Testis (tissue), 3 donors: ENCODE data around the gene SIRT6. TPM values are rescaled to one million over a fixed set of nuclear protein-coding genes. Genes with fewer than 3 reads are reported as not detected.
"Not testable (repeated sequence)": the region's sequence is repeated elsewhere in the genome, so short reads cannot be mapped to it uniquely, and the experiment has no call there.

Experiments used
- DNase-seq: peaks from one replicate; pipeline ENCODE4 v3.0.0-alpha.2; 2019
- H3K27ac ChIP-seq, 2 donors: fragments of 200-600 bp; sonication (generic); one replicate each; pipeline ENCODE4 v1.5.1; 2019
- H3K27me3 ChIP-seq: fragments of 200-600 bp; sonication (generic); one replicate; pipeline ENCODE4 v1.5.1; 2019
- H3K36me3 ChIP-seq: fragments of 200-600 bp; sonication (generic); one replicate; pipeline ENCODE4 v1.5.1; 2017; ENCODE audit warnings: low read depth; ENCODE audit errors: missing control alignments
- H3K4me1 ChIP-seq: fragments of 200-600 bp; sonication (generic); one replicate; pipeline ENCODE4 v1.5.1; 2019
- H3K4me3 ChIP-seq, 2 donors: fragments of 200-600 bp; sonication (generic); one replicate each; pipeline ENCODE4 v1.5.1; 2017 to 2019
- H3K9me3 ChIP-seq: fragments of 200-600 bp; sonication (generic); one replicate; pipeline ENCODE4 v1.5.1; 2017
- POLR2A ChIP-seq: fragments of 450-650 bp; IDR thresholded peaks from one replicate; pipeline ENCODE4 v1.6.1; 2017; ENCODE audit warnings: antibody characterized with exemption, mild to moderate bottlenecking, moderate library complexity
- WGBS, 2 donors: methylation state at CpG; one replicate each; pipeline ENCODE4 v1.1.5; 2018; 5-methylcytosine and 5-hydroxymethylcytosine counted together
- intact Hi-C: fragments of 100-400 bp; cut with DNase I; formaldehyde crosslinking; loops from one replicate; pipeline ENCODE4 v1.15.1; 2023; ENCODE audit warnings: low total_unique reads
- polyA plus RNA-seq: library from polyadenylated mRNA; stranded (reverse); fragments of 350-450 nt; fragmentation: Illumina TruSeq; extraction: RNeasy Lipid Tissue Mini Kit (QIAGEN cat#74804); gene quantifications from one replicate; pipeline ENCODE4 v1.2.3, GENCODE V29; 2014; ENCODE audit warnings: low read depth, low replicate concordance; ENCODE audit not compliant: insufficient read depth
- small RNA-seq, 2 donors: library from RNA; depleted of rRNA; stranded (forward); fragments of <200 nt; gene quantifications; one replicate each; pipeline ENCODE3, GENCODE V24; 2016
- total RNA-seq, 2 donors: library from RNA; depleted of rRNA; stranded (reverse); fragments of >200 nt; gene quantifications; one replicate each; pipeline ENCODE4 v1.2.3, GENCODE V29; 2016
- TF ChIP-seq, protein P1 (sequence below), 3 experiments: fragments of 450-650 bp in 2 of 3; fragments of 200-600 bp in 1 of 3; sonication (generic) in 1 of 3; IDR thresholded peaks; one replicate each; pipeline ENCODE4 v1.5.1; 2016 to 2019; ENCODE audit warnings: antibody characterized with exemption in 3 of 3, mild to moderate bottlenecking in 2 of 3, moderate library complexity in 1 of 3

Gene SIRT6
- total and polyA plus RNA-seq, 3 donors from 2014 or later: 14.7 to 29.2 (median 22.0) TPM

- Histone ChIP-seq H3K4me1 (peaks cover 4% of the 10 kb centered on the region), H3K27ac (no peak overlapping the region), H3K27me3 (no peaks in the 10 kb centered on the region), H3K9me3 (no peaks in the 10 kb centered on the region), H3K4me3 (no peak overlapping the region), H3K36me3 (no peaks in the 10 kb centered on the region)
- WGBS, 2 donors: 32 to 44% methylated on average over 8 of the region's 8 CpGs
- DNase-seq: no peak
- no peak for TF ChIP-seq POLR2A
- TF ChIP-seq, protein P1, sequence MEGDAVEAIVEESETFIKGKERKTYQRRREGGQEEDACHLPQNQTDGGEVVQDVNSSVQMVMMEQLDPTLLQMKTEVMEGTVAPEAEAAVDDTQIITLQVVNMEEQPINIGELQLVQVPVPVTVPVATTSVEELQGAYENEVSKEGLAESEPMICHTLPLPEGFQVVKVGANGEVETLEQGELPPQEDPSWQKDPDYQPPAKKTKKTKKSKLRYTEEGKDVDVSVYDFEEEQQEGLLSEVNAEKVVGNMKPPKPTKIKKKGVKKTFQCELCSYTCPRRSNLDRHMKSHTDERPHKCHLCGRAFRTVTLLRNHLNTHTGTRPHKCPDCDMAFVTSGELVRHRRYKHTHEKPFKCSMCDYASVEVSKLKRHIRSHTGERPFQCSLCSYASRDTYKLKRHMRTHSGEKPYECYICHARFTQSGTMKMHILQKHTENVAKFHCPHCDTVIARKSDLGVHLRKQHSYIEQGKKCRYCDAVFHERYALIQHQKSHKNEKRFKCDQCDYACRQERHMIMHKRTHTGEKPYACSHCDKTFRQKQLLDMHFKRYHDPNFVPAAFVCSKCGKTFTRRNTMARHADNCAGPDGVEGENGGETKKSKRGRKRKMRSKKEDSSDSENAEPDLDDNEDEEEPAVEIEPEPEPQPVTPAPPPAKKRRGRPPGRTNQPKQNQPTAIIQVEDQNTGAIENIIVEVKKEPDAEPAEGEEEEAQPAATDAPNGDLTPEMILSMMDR (IDR thresholded peaks at IDR 0.05): no peak
- intact Hi-C loops: no loop called here
Observed at GRCh38 chr19:4130744-4131438, 51.5 kb downstream of the SIRT6 start.

DNA sequence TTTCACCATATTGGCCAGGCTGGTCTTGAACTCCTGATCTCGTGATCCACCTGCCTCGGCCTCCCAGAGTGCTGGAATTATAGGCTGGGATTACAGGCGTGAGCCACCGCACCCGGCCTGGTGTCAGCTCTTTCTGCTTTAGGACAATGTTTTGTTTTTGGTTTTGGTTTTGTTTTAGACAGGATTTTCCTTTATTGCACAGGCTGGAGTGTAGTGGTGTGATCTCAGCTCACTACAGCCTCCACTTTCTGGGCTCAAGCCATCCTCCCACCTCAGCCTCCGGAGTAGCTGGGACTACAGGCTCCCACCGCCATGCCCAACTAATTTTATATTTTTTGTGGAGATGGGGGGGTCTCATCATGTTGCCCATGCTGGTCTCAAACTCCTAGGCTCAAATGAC, 53.3 kb downstream of the SIRT6 start:
- H3K4me1 ChIP-seq, DNase-seq, H3K27me3 ChIP-seq, H3K27ac ChIP-seq, H3K9me3 ChIP-seq, H3K4me3 ChIP-seq, intact Hi-C loops, H3K36me3 ChIP-seq: not testable (repeated sequence)
- whole genome bisulfite sequencing, 2 donors: 92 to 95% methylated on average over 7 of the region's 7 CpGs

GRCh38 chr19:4127322-4127721, 55.0 kb downstream of the SIRT6 start:
- H3K27ac ChIP-seq, intact Hi-C loops, DNase-seq, H3K4me3 ChIP-seq, H3K27me3 ChIP-seq, H3K36me3 ChIP-seq, H3K9me3 ChIP-seq: not testable (repeated sequence)
- H3K4me1 ChIP-seq: peaks cover 13% of the 10 kb centered on the region
- WGBS, 2 donors: 86 to 94% methylated on average over 4 of the region's 4 CpGs

DNA sequence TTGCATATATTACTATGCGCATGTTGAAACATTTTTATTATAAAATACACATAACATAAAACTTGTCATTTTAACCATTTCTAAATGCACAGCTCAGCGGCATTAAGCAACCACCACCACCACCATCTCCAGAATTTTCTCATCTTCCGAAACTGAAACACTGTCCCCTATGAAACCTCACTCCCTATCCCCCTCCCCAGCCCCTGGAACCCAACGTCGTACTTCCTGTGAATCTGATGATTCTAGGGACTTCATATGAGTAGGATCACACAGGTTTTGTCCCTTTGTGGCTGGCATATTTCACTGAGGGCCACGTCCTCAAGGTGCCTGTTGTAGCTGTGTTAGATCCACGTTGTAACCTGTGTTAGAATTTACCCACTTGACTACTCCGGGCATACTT, 57.7 kb downstream of the SIRT6 start:
- H3K36me3 ChIP-seq: no peaks in the 10 kb centered on the region
- 24 to 44% methylated on average over 8 of the region's 8 CpGs for WGBS, 2 donors
- TF ChIP-seq, protein P1 (IDR thresholded peaks at IDR 0.05): no peak
- TF ChIP-seq POLR2A: no peak
- H3K4me3 ChIP-seq: peak overlapping the region; percentile 75 to 78
- intact Hi-C loops: no loop called here
- H3K9me3 ChIP-seq: no peaks in the 10 kb centered on the region
- no peaks in the 10 kb centered on the region for H3K27me3 ChIP-seq
- H3K27ac ChIP-seq: peak overlapping the region in 1 of 2 donors; percentile 51
- H3K4me1 ChIP-seq: peaks cover 10% of the 10 kb centered on the region
- no peak for DNase-seq

Small RNAs within 50 kb of the gene (small RNA-seq; reads per million reads assigned to genes)
- 0 reads per million in 2 donors for gene RF00017

Other genes starting within 250 kb of the SIRT6 start
- gene NMRK2, start 249.5 kb downstream of the SIRT6 start, total RNA-seq: 1 to 10 TPM; 1.7 to 3.2 TPM
- gene NMRK2, start 249.5 kb downstream of the SIRT6 start, polyA plus RNA-seq: 1.7 TPM
- gene DAPK3, start 211.5 kb downstream of the SIRT6 start, total RNA-seq: 100 to 1,000 TPM; 102 to 111 TPM
- gene DAPK3, start 211.5 kb downstream of the SIRT6 start, polyA plus RNA-seq: 89.8 TPM
- gene EEF2, start 197.1 kb downstream of the SIRT6 start, total RNA-seq: 1,000 to 10,000 TPM in 1 of 2 donors, 100 to 1,000 TPM in 1; 909 to 1,599 TPM
- 1,429 TPM for gene EEF2, start 197.1 kb downstream of the SIRT6 start, polyA plus RNA-seq
- 10 to 100 TPM; 89.1 to 94.5 TPM for gene PIAS4, start 174.8 kb downstream of the SIRT6 start, total RNA-seq
- gene PIAS4, start 174.8 kb downstream of the SIRT6 start, polyA plus RNA-seq: 142 TPM
- 10 to 100 TPM; 42.2 to 49.4 TPM for gene ZBTB7A, start 115.7 kb downstream of the SIRT6 start, total RNA-seq
- 7.5 TPM for gene ZBTB7A, start 115.7 kb downstream of the SIRT6 start, polyA plus RNA-seq
- gene MAP2K2, start 58.4 kb downstream of the SIRT6 start, total RNA-seq: 100 to 1,000 TPM; 181 to 225 TPM
- 241 TPM for gene MAP2K2, start 58.4 kb downstream of the SIRT6 start, polyA plus RNA-seq
- under 1 TPM; 0.56 to 0.63 TPM for gene CREB3L3, start 28.9 kb downstream of the SIRT6 start, total RNA-seq
- gene CREB3L3, start 28.9 kb downstream of the SIRT6 start, polyA plus RNA-seq: 0.36 TPM
- 10 to 100 TPM; 20.4 to 21.1 TPM for gene ANKRD24, start 126 bp upstream of the SIRT6 start, total RNA-seq
- gene ANKRD24, start 126 bp upstream of the SIRT6 start, polyA plus RNA-seq: 16.5 TPM
- gene EBI3, start 47.0 kb upstream of the SIRT6 start, total RNA-seq: 1 to 10 TPM; 1.3 to 8.4 TPM
- gene EBI3, start 47.0 kb upstream of the SIRT6 start, polyA plus RNA-seq: 1.9 TPM
- gene YJU2, start 64.5 kb upstream of the SIRT6 start, total RNA-seq: 10 to 100 TPM; 26.1 to 36.6 TPM
- 31.1 TPM for gene YJU2, start 64.5 kb upstream of the SIRT6 start, polyA plus RNA-seq
- 1 to 10 TPM in 1 of 2 donors, under 1 TPM in 1; 0.16 to 1.8 TPM for gene SHD, start 96.7 kb upstream of the SIRT6 start, total RNA-seq
- 0.79 TPM for gene SHD, start 96.7 kb upstream of the SIRT6 start, polyA plus RNA-seq
- 1 to 10 TPM in 1 of 2 donors, under 1 TPM in 1; 0.47 to 1.1 TPM for gene TMIGD2, start 119.8 kb upstream of the SIRT6 start, total RNA-seq
- 0.83 TPM for gene TMIGD2, start 119.8 kb upstream of the SIRT6 start, polyA plus RNA-seq
- 10 to 100 TPM; 24.1 to 24.9 TPM for gene FSD1, start 122.0 kb upstream of the SIRT6 start, total RNA-seq
- gene FSD1, start 122.0 kb upstream of the SIRT6 start, polyA plus RNA-seq: 18.2 TPM
- 1 to 10 TPM; 5.3 to 6.4 TPM for gene STAP2, start 156.3 kb upstream of the SIRT6 start, total RNA-seq
- 6.2 TPM for gene STAP2, start 156.3 kb upstream of the SIRT6 start, polyA plus RNA-seq
- 10 to 100 TPM in 1 of 2 donors, 1 to 10 TPM in 1; 9.1 to 13.3 TPM for gene MPND, start 161.0 kb upstream of the SIRT6 start, total RNA-seq
- 14.3 TPM for gene MPND, start 161.0 kb upstream of the SIRT6 start, polyA plus RNA-seq
- gene SH3GL1, start 218.0 kb upstream of the SIRT6 start, total RNA-seq: 10 to 100 TPM; 41.6 to 53.4 TPM
- 47.3 TPM for gene SH3GL1, start 218.0 kb upstream of the SIRT6 start, polyA plus RNA-seq
- gene CHAF1A, start 220.1 kb upstream of the SIRT6 start, total RNA-seq: 10 to 100 TPM; 28.6 to 37.7 TPM
- 24.1 TPM for gene CHAF1A, start 220.1 kb upstream of the SIRT6 start, polyA plus RNA-seq